A673 (cell line): ENCODE data around the gene MON2. TPM values are rescaled to one million over a fixed set of nuclear protein-coding genes. Genes with fewer than 3 reads are reported as not detected.

ENCODE experiments used
- BruUV-seq: library from RNA; stranded (reverse); fragments of 400-500 nt; replicated peaks from 2 replicates; lab custom pipeline; 2021; lab: Mats Ljungman, UMichigan
- CTCF ChIA-PET: fragments of 300-600 bp; sonication (Branson Sonifier 250); formaldehyde crosslinking; loops from one replicate; lab custom pipeline; 2022; ENCODE audit warnings: antibody characterized with exemption; lab: Charles Lee
- POLR2A ChIA-PET: fragments of 300-600 bp; sonication (Branson Sonifier 250); formaldehyde crosslinking; loops from one replicate; lab custom pipeline; 2022; ENCODE audit warnings: antibody characterized with exemption; ENCODE audit not compliant: low non-redundant PET; lab: Charles Lee
- DNase-seq: peaks from one replicate; pipeline ENCODE4 v3.0.0-alpha.2; 2015; ENCODE audit warnings: low spot score
- H3K27ac ChIP-seq: fragments of 200-600 bp; sonication (generic); 2 replicates; pipeline ENCODE4 v1.5.1; 2016; ENCODE audit warnings: mixed run types, low read depth, mild to moderate bottlenecking, mixed read lengths, antibody characterized with exemption, low read length; ENCODE audit not compliant: poor library complexity, severe bottlenecking
- H3K27me3 ChIP-seq: fragments of 200-600 bp; sonication (generic); replicated peaks from 2 replicates; pipeline ENCODE4 v1.6.1; 2017; ENCODE audit warnings: mixed run types, low read depth, mild to moderate bottlenecking, mixed read lengths, antibody characterized with exemption, low read length; ENCODE audit not compliant: insufficient read depth, poor library complexity
- H3K36me3 ChIP-seq: fragments of 200-600 bp; sonication (generic); 2 replicates; pipeline ENCODE4 v1.6.1; 2016; ENCODE audit warnings: mixed run types, mild to moderate bottlenecking, mixed read lengths, antibody characterized with exemption, low read length; ENCODE audit not compliant: insufficient read depth, poor library complexity, severe bottlenecking
- H3K4me1 ChIP-seq: fragments of 200-600 bp; sonication (generic); 2 replicates; pipeline ENCODE4 v1.6.1; 2017; ENCODE audit warnings: mixed run types, mild to moderate bottlenecking, mixed read lengths, antibody characterized with exemption, low read length; ENCODE audit not compliant: insufficient read depth, poor library complexity, severe bottlenecking
- H3K4me3 ChIP-seq: fragments of 200-600 bp; sonication (generic); 2 replicates; pipeline ENCODE4 v1.5.1; 2016; ENCODE audit warnings: low read depth, mixed run types, mild to moderate bottlenecking, mixed read lengths, low read length; ENCODE audit not compliant: poor library complexity, severe bottlenecking
- H3K9me3 ChIP-seq: fragments of 200-600 bp; sonication (generic); 2 replicates; pipeline ENCODE4 v1.6.1; 2016; ENCODE audit warnings: mixed run types, low read depth, mild to moderate bottlenecking, mixed read lengths, antibody characterized with exemption, low read length; ENCODE audit not compliant: poor library complexity, severe bottlenecking
- EZH2 ChIP-seq: fragments of 200-600 bp; sonication (generic); IDR thresholded peaks from 2 replicates; pipeline ENCODE4 v1.6.1; 2017; ENCODE audit warnings: borderline replicate concordance, low read depth, mild to moderate bottlenecking, mixed read lengths, antibody characterized with exemption, low read length; ENCODE audit not compliant: poor library complexity, severe bottlenecking
- intact Hi-C: fragments of 100-400 bp; cut with micrococcal nuclease; formaldehyde crosslinking; loops from one replicate; pipeline ENCODE4 v1.10.0; 2022; ENCODE audit not compliant: unreplicated experiment
- total RNA-seq: library from RNA; stranded (reverse); gene quantifications from 2 replicates; pipeline ENCODE4 v1.2.3, GENCODE V29; 2021
- TF ChIP-seq, protein P1 (sequence below): fragments of 300-800, 200-600 bp; sonication (generic); conservative IDR thresholded peaks from 2 replicates; pipeline ENCODE4 v1.5.1; 2017; ENCODE audit warnings: low read depth, mild to moderate bottlenecking, antibody characterized with exemption, low read length, moderate library complexity, mixed read lengths

MON2 gene
- total RNA-seq, 1 experiment from 2014 or later: 36.0 TPM

GRCh38 chr12:62520361-62520760 lies 53.7 kb downstream of the MON2 start:
- H3K27ac ChIP-seq: no peak overlapping the region
- no peaks in the 10 kb centered on the region for H3K27me3 ChIP-seq
- ChIA-PET POLR2A (no interaction called here), CTCF (no interaction called here)
- no peak overlapping the region for H3K4me3 ChIP-seq
- no TSS peak for BruUV-seq
- TF ChIP-seq EZH2: no peak
- TF ChIP-seq, protein P1, sequence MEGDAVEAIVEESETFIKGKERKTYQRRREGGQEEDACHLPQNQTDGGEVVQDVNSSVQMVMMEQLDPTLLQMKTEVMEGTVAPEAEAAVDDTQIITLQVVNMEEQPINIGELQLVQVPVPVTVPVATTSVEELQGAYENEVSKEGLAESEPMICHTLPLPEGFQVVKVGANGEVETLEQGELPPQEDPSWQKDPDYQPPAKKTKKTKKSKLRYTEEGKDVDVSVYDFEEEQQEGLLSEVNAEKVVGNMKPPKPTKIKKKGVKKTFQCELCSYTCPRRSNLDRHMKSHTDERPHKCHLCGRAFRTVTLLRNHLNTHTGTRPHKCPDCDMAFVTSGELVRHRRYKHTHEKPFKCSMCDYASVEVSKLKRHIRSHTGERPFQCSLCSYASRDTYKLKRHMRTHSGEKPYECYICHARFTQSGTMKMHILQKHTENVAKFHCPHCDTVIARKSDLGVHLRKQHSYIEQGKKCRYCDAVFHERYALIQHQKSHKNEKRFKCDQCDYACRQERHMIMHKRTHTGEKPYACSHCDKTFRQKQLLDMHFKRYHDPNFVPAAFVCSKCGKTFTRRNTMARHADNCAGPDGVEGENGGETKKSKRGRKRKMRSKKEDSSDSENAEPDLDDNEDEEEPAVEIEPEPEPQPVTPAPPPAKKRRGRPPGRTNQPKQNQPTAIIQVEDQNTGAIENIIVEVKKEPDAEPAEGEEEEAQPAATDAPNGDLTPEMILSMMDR: no peak
- intact Hi-C loops: no loop called here
- DNase-seq: no peak
- H3K4me1 ChIP-seq: peaks cover 13% of the 10 kb centered on the region
- no peaks in the 10 kb centered on the region for H3K36me3 ChIP-seq
- no peaks in the 10 kb centered on the region for H3K9me3 ChIP-seq

DNA sequence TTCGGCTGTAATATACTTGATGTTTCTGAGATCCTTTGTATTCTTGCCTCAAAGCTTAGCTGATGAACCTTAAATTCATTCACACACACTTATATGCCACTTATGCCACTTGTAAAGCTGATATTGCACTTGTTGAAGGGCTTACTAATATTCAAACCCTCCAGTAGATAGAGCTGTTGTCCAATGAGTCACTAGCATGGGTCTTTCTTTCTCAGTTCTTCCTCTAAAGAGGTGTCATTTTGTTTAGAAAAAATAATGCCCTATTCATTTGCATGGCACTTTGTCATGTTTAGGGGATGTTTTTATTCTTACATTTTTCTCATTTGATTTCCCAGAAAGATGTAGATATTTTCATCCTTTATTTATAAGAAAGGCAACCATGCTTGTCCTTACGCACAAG lies 56.4 kb downstream of the MON2 start:
- CTCF ChIA-PET: no interaction called here
- intact Hi-C loops: no loop called here

GRCh38 chr12:62523619-62524018 lies 57.0 kb downstream of the MON2 start:
- no peak overlapping the region for H3K27ac ChIP-seq
- H3K27me3 ChIP-seq: no peaks in the 10 kb centered on the region
- BruUV-seq: no TSS peak
- ChIA-PET CTCF (no interaction called here), POLR2A (no interaction called here)
- H3K4me1 ChIP-seq: peaks cover under 1% of the 10 kb centered on the region
- intact Hi-C loops: no loop called here
- TF ChIP-seq EZH2: no peak
- TF ChIP-seq, protein P1: no peak
- DNase-seq: no peak
- no peaks in the 10 kb centered on the region for H3K9me3 ChIP-seq
- H3K4me3 ChIP-seq: no peak overlapping the region
- no peaks in the 10 kb centered on the region for H3K36me3 ChIP-seq

More for the DNA sequence above, 56.4 kb downstream of the MON2 start:
- TF ChIP-seq, protein P1: peak; percentile 28; the same call in 1 of the 2 replicates
- no peak for TF ChIP-seq EZH2
- Histone ChIP-seq H3K36me3 (no peaks in the 10 kb centered on the region), H3K9me3 (no peaks in the 10 kb centered on the region), H3K4me3 (no peak overlapping the region), H3K4me1 (peaks cover 7% of the 10 kb centered on the region), H3K27me3 (no peaks in the 10 kb centered on the region), H3K27ac (no peak overlapping the region)
- BruUV-seq: no TSS peak
- peak; percentile 12 for DNase-seq
- POLR2A ChIA-PET: no interaction called here
